Astrocyte of the spinal cord (primary cell): ENCODE measurements around the gene LMO1.

Source experiments
- DNase-seq: peaks from one replicate; pipeline ENCODE4 v3.0.0; 2011; ENCODE audit warnings: low read depth, low spot score
- H3K4me3 ChIP-seq: 2 replicates; pipeline ENCODE4 v1.5.1; 2011; ENCODE audit warnings: low read depth, mild to moderate bottlenecking, low read length, moderate library complexity
- CTCF ChIP-seq: IDR thresholded peaks from 2 replicates; pipeline ENCODE4 v1.5.1; 2012; ENCODE audit warnings: low read depth, mild to moderate bottlenecking, low read length, inconsistent platforms
- in situ Hi-C: cut with HindIII; loops from 2 replicates; pipeline ENCODE4 v1.10.0; 2017; ENCODE audit warnings: low sequenced_read_pairs

LMO1 gene

GRCh38 chr11:8219257-8220021, 44.2 kb downstream of the LMO1 start:
- TF ChIP-seq CTCF: peak; percentile 84
- no peak overlapping the region for H3K4me3 ChIP-seq
- in situ Hi-C loops: no loop called here
- DNase-seq: peak; percentile 58

DNA sequence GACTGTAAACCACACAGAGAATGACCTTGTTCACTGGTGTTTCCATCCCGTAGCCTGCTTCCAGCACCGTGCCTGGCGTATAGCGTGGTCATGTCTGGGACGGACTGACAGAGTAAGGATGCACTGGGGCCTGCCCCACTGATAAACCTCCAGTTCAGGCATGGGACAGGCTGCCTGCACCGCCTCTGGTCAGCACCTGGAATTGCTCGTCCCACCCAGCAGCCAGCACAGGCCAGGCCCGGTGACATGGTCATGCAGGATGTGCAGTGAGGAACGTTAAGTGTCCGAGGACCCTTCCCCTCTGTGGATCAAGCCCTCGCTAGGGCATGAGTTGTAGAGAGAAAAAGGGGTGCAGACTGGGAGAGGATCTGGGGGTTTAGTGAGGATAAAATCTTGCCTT, 44.8 kb downstream of the LMO1 start:
- TF ChIP-seq CTCF: no peak
- DNase-seq: no peak
- in situ Hi-C loops: no loop called here

DNA sequence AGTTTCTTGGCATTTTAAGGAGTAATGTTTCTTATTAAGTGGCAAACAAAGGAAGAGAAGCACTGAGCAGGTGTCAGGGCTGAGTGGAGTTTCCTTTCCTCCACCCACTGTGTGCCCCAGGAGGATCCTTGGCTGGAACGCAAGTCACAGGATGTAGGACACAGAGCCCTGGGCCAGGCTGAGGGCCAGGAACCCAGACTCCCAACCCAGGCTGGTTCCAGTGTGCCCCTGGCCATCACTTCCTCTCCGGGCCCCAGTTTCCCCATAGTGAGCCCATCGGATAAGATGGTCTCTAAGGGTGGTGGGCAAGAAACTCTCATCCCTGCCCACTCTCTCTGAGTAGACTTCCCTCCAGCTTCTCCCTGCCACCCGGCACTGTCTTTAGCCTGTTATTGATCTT, 45.3 kb downstream of the LMO1 start:
- no peak for DNase-seq
- in situ Hi-C loops: no loop called here
- no peak overlapping the region for H3K4me3 ChIP-seq
- no peak for TF ChIP-seq CTCF

More for the DNA sequence above, 44.8 kb downstream of the LMO1 start:
- no peak overlapping the region for H3K4me3 ChIP-seq

GRCh38 chr11:8217926-8218325, 45.8 kb downstream of the LMO1 start:
- in situ Hi-C loops: no loop called here
- H3K4me3 ChIP-seq: no peak overlapping the region
- no peak for DNase-seq
- TF ChIP-seq CTCF: no peak

- TF ChIP-seq CTCF: no peak
- DNase-seq: no peak
- H3K4me3 ChIP-seq: no peak overlapping the region
- in situ Hi-C loops: no loop called here
These were observed 46.5 kb downstream of the LMO1 start for GRCh38 chr11:8217136-8217535.

DNA sequence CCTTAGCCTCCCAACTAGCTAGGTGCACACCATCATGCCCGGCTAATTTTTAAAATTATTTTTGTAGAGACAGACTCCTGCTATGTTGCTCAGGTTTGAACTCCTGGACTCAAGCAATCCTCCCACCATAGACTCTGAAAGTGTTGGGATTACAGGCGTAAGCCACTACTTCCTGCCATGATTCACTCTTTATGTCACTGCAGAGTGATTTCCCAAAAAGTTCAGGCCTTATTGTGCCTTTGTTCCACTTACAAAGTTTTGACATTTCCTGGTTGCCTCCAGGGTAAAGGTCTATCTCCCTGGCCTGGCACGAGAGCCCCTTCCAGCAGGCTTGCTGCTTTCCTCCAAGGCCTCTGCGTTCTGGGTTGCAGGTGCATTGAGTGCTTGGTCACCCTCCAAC, 50.3 kb downstream of the LMO1 start:
- no peak for TF ChIP-seq CTCF
- H3K4me3 ChIP-seq: no peak overlapping the region
- DNase-seq: no peak
- in situ Hi-C loops: no loop called here
